HepG2 (cell line): ENCODE measurements around the gene SLC22A31. TPM values are rescaled to one million over a fixed set of nuclear protein-coding genes. Genes with fewer than 3 reads are reported as not detected.

ENCODE experiments used
- ATRX ChIP-seq: sonication (generic); formaldehyde crosslinking; IDR thresholded peaks from 2 replicates; pipeline ENCODE4 v1.4.0; 2020; ENCODE audit warnings: missing genetic modification reagents, borderline replicate concordance
- CENPT ChIP-seq: sonication (generic); formaldehyde crosslinking; IDR thresholded peaks from 2 replicates; pipeline ENCODE4 v1.8.0; 2022; ENCODE audit warnings: low read depth, mild to moderate bottlenecking, moderate library complexity, missing genetic modification reagents
- EHMT2 ChIP-seq: fragments of 200-600 bp; sonication (generic); IDR thresholded peaks from 2 replicates; pipeline ENCODE4 v1.7.0; 2017; ENCODE audit warnings: antibody characterized with exemption, low read depth, low read length, borderline replicate concordance
- ERF ChIP-seq: IDR thresholded peaks from 2 replicates; pipeline ENCODE4 v1.6.1; 2018; ENCODE audit warnings: missing biosample characterization, missing genetic modification reagents
- FIP1L1 ChIP-seq: fragments of 200-400 bp; formaldehyde crosslinking; IDR thresholded peaks from 2 replicates; pipeline ENCODE4 v1.6.1; 2018; ENCODE audit warnings: low read depth, mild to moderate bottlenecking, low read length, moderate library complexity, borderline replicate concordance; ENCODE audit not compliant: insufficient read depth
- GPN1 ChIP-seq: sonication (generic); formaldehyde crosslinking; IDR thresholded peaks from 2 replicates; pipeline ENCODE4 v1.5.1; 2020; ENCODE audit warnings: missing genetic modification reagents, borderline replicate concordance
- MTF1 ChIP-seq: sonication (generic); formaldehyde crosslinking; IDR thresholded peaks from 2 replicates; pipeline ENCODE4 v1.5.0; 2020; ENCODE audit warnings: missing genetic modification reagents
- RBM39 ChIP-seq: fragments of 200-400 bp; formaldehyde crosslinking; IDR thresholded peaks from one replicate; pipeline ENCODE4 v1.6.1; 2018; ENCODE audit warnings: antibody characterized with exemption, mild to moderate bottlenecking, low read depth, low read length; ENCODE audit not compliant: poor library complexity, severe bottlenecking
- TAF15 ChIP-seq: fragments of 200-400 bp; formaldehyde crosslinking; IDR thresholded peaks from one replicate; pipeline ENCODE4 v1.6.1; 2018; ENCODE audit warnings: mild to moderate bottlenecking, low read depth, low read length; ENCODE audit not compliant: poor library complexity, severe bottlenecking
- YEATS2 ChIP-seq: sonication (generic); formaldehyde crosslinking; IDR thresholded peaks from 2 replicates; pipeline ENCODE4 v1.4.0; 2020; ENCODE audit warnings: missing genetic modification reagents, borderline replicate concordance
- ZBTB38 ChIP-seq: sonication (generic); formaldehyde crosslinking; IDR thresholded peaks from 2 replicates; pipeline ENCODE4 v1.5.1; 2020; ENCODE audit warnings: mild to moderate bottlenecking, missing genetic modification reagents
- ZNF343 ChIP-seq: sonication (generic); formaldehyde crosslinking; IDR thresholded peaks from 2 replicates; pipeline ENCODE4 v1.4.0; 2020; ENCODE audit warnings: mild to moderate bottlenecking, missing genetic modification reagents
- ZNF574 ChIP-seq: sonication (generic); formaldehyde crosslinking; IDR thresholded peaks from 2 replicates; pipeline ENCODE4 v1.4.0; 2020; ENCODE audit warnings: missing genetic modification reagents
- ZNF644 ChIP-seq: IDR thresholded peaks from 2 replicates; pipeline ENCODE4 v1.6.1; 2016; ENCODE audit warnings: low read depth
- ZNF652 ChIP-seq: IDR thresholded peaks from 2 replicates; pipeline ENCODE4 v1.6.1; 2016; ENCODE audit warnings: low read depth, borderline replicate concordance
- polyA plus RNA-seq, 8 experiments: library from polyadenylated mRNA; depleted of rRNA in 3 of 8; stranded (reverse) in 7 of 8; unstranded in 1 of 8; fragments of >200 nt; fragmentation: Illumina TruSeq in 4 of 8; extraction: Trizol in 4 of 8; gene quantifications; 2 replicates each; pipeline versions ENCODE4 v1.2.1 to v1.2.3, GENCODE V29; 2011 to 2016; ENCODE audit warnings: low read depth in 4 of 8, missing spikeins in 1 of 8, mixed read lengths in 1 of 8; ENCODE audit not compliant: insufficient read depth in 1 of 8
- total RNA-seq, 5 experiments: library from RNA; depleted of rRNA; stranded (reverse); fragments of >200 nt; fragmentation: Illumina TruSeq; extraction: Trizol; gene quantifications; 2 replicates each; pipeline ENCODE4 v1.2.3, GENCODE V29; 2016; ENCODE audit warnings: low read depth in 1 of 5
- TF ChIP-seq, protein P1 (sequence below): sonication (generic); formaldehyde crosslinking; IDR thresholded peaks from 2 replicates; pipeline ENCODE4 v1.4.0; 2020; ENCODE audit warnings: missing genetic modification reagents
- TF ChIP-seq, protein P2 (sequence below): sonication (generic); formaldehyde crosslinking; IDR thresholded peaks from 2 replicates; pipeline ENCODE4 v1.4.0; 2020; ENCODE audit warnings: missing genetic modification reagents
- TF ChIP-seq, protein P3 (sequence below): sonication (generic); formaldehyde crosslinking; IDR thresholded peaks from 2 replicates; pipeline ENCODE4 v1.4.0; 2020; ENCODE audit warnings: mild to moderate bottlenecking, missing genetic modification reagents, borderline replicate concordance

Gene SLC22A31
- total and polyA plus RNA-seq, 2 of the 13 experiments (the other 11 are each of a cell fraction or from before 2014, with no cell fraction given): 67.3 to 83.3 TPM

DNA sequence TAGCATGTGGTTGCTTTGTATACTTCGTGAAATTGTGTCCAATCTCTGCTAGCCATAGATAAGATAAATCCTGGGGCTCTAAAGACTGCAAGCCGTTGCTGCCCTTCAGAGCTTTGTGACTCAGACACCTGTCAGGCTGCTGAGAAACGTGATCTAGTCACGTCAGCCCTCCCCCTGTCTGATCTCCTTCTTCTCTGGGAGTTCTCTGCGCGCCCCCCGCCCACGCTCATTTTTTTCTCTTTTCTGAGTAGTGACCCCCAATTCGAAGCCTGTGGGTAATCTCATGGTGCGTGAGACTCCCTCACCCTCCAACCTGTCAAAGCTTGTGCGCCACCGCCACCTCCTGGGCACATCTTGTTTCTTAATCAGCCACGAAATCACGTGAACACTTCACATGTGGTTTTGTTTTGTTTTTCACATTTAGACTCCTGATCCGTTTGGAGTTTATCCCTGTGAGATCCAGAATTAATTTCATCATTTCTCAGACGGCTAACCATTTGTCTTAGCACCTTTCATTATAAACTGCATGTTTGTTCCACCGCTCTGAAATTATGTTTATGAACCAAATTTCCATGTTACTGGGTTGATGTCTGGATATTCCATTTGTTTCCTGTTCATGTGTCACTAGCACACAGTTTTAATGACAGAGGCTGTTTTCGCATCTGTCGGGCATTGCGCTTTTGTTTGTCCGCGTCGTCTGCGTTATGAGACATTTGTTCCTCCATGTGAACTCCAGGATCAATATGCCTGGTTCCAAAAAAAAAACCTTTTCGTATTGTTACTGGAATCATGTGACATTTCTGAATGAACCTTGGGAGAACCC lies 16.2 kb upstream of the SLC22A31 start (continued):
- TF ChIP-seq RBM39 (no peak), ZBTB38 (CRISPR knock-in tag) (no peak), ZNF652 (CRISPR knock-in tag) (no peak), GPN1 (CRISPR knock-in tag) (no peak), ZNF574 (CRISPR knock-in tag) (no peak), ZNF644 (CRISPR knock-in tag) (no peak), YEATS2 (CRISPR knock-in tag) (peak; percentile 69; the same call in 1 of the 2 replicates), ERF (CRISPR knock-in tag) (no peak), FIP1L1 (no peak), ZNF343 (CRISPR knock-in tag) (no peak), TAF15 (no peak), ATRX (CRISPR knock-in tag) (no peak), MTF1 (CRISPR knock-in tag) (no peak), CENPT (no peak), EHMT2 (no peak)
- TF ChIP-seq, protein P1, sequence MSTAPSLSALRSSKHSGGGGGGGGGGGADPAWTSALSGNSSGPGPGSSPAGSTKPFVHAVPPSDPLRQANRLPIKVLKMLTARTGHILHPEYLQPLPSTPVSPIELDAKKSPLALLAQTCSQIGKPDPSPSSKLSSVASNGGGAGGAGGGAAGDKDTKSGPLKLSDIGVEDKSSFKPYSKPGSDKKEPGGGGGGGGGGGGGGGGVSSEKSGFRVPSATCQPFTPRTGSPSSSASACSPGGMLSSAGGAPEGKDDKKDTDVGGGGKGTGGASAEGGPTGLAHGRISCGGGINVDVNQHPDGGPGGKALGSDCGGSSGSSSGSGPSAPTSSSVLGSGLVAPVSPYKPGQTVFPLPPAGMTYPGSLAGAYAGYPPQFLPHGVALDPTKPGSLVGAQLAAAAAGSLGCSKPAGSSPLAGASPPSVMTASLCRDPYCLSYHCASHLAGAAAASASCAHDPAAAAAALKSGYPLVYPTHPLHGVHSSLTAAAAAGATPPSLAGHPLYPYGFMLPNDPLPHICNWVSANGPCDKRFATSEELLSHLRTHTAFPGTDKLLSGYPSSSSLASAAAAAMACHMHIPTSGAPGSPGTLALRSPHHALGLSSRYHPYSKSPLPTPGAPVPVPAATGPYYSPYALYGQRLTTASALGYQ (CRISPR knock-in tag): no peak
- TF ChIP-seq, protein P2, sequence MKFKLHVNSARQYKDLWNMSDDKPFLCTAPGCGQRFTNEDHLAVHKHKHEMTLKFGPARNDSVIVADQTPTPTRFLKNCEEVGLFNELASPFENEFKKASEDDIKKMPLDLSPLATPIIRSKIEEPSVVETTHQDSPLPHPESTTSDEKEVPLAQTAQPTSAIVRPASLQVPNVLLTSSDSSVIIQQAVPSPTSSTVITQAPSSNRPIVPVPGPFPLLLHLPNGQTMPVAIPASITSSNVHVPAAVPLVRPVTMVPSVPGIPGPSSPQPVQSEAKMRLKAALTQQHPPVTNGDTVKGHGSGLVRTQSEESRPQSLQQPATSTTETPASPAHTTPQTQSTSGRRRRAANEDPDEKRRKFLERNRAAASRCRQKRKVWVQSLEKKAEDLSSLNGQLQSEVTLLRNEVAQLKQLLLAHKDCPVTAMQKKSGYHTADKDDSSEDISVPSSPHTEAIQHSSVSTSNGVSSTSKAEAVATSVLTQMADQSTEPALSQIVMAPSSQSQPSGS: peak; percentile 65
- TF ChIP-seq, protein P3, sequence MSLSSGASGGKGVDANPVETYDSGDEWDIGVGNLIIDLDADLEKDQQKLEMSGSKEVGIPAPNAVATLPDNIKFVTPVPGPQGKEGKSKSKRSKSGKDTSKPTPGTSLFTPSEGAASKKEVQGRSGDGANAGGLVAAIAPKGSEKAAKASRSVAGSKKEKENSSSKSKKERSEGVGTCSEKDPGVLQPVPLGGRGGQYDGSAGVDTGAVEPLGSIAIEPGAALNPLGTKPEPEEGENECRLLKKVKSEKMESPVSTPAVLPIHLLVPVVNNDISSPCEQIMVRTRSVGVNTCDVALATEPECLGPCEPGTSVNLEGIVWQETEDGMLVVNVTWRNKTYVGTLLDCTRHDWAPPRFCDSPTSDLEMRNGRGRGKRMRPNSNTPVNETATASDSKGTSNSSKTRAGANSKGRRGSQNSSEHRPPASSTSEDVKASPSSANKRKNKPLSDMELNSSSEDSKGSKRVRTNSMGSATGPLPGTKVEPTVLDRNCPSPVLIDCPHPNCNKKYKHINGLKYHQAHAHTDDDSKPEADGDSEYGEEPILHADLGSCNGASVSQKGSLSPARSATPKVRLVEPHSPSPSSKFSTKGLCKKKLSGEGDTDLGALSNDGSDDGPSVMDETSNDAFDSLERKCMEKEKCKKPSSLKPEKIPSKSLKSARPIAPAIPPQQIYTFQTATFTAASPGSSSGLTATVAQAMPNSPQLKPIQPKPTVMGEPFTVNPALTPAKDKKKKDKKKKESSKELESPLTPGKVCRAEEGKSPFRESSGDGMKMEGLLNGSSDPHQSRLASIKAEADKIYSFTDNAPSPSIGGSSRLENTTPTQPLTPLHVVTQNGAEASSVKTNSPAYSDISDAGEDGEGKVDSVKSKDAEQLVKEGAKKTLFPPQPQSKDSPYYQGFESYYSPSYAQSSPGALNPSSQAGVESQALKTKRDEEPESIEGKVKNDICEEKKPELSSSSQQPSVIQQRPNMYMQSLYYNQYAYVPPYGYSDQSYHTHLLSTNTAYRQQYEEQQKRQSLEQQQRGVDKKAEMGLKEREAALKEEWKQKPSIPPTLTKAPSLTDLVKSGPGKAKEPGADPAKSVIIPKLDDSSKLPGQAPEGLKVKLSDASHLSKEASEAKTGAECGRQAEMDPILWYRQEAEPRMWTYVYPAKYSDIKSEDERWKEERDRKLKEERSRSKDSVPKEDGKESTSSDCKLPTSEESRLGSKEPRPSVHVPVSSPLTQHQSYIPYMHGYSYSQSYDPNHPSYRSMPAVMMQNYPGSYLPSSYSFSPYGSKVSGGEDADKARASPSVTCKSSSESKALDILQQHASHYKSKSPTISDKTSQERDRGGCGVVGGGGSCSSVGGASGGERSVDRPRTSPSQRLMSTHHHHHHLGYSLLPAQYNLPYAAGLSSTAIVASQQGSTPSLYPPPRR (CRISPR knock-in tag): no peak
